HG03558 (cell line): ENCODE results near the gene BTN2A1.
"Not testable (repeated sequence)": the region's sequence is repeated elsewhere in the genome, so short reads cannot be mapped to it uniquely, and the experiment has no call there.

Experiments
- ATAC-seq: cut with Tn5 transposase; IDR thresholded peaks from one replicate; pipeline ENCODE4 v1.9.1; 2021; ENCODE audit warnings: moderate number of reproducible peaks; ENCODE audit not compliant: unreplicated experiment; ENCODE audit errors: extremely low read depth

BTN2A1 gene

DNA sequence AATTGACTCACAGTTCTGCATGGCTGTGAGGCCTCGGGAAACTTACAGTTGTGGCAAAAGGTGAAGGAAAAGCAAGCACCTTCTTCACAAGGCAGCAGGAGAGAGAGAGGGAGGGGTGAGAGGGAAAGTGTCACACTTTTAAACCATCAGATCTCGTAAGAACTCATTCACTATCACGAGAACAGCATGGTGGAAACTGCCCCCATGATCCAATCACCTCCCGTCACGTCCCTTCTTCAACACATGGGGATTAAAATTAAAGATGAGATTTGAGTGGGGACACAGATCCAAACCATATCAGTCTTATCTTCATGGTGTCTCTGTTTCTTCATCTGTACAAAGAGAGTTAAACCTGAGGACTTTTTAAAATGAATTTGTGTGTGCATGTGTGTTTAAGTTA is 28.6 kb downstream of the BTN2A1 start:
- ATAC-seq = no peak

GRCh38 chr6:26487466-26487865 is 29.7 kb downstream of the BTN2A1 start:
- ATAC-seq = no peak

GRCh38 chr6:26489996-26490964 is 32.5 kb downstream of the BTN2A1 start:
- no peak for ATAC-seq

DNA sequence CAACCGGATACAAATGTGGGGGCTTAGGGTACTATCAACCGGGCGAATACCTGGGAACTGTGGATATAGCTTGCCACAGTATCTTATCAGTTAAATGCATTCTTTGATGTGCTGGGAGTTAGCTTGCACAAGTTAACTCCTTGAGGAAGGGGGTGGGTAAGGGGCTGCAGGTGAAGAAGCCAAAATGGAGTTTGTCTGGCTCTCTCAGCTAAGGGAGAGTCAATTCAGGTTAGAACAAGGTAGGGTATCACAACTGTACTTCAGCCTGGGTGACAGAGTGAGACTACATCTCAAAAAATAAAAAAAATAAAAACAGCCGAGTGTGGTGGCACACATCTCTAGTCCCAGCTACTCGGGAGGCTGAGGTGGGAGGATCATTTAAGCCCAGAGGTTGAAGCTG is 33.8 kb downstream of the BTN2A1 start:
- no peak for ATAC-seq

GRCh38 chr6:26493258-26493657 is 35.5 kb downstream of the BTN2A1 start:
- ATAC-seq = no peak

DNA sequence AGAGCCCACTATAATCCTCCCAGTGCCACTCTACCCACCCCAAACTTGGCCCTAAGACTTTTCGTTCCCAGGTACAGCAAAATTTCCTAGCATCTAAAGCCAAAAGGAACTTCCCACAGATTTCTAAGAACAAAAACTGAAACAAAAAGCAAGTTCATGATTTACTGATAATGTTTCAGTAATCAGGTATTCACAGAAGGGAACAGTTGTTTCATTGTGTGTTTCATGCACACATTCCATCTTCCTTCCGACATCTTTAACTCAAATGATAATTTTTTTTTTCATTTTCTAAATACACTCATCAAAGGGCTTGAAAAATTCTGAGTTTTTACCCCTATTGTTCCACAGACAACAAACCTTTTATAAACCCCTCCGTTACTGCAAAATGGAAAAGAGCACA is 36.4 kb downstream of the BTN2A1 start:
- no peak for ATAC-seq

DNA sequence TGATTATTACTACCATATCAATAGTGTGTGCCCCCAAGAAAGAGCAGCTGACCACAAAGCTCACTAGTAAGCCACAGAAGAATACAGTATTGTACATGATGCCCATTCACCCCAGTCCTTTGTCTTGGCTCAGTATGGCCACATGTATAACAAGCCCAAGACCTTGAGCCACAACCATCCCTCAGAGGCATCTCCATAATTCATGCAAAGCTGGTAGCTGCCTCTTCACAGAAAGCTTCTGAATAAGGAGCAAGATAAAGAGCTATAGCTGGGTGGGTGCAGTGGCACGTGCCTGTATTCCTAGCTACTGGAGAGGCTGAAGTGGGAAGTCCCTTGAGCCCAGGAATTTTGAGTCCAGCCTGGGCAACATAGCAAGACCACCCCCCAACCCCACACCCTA is 37.5 kb downstream of the BTN2A1 start:
- ATAC-seq = no peak

- ATAC-seq = no peak
Observed at GRCh38 chr6:26497610-26498009, 39.9 kb downstream of the BTN2A1 start.

- ATAC-seq = no peak
Observed at GRCh38 chr6:26500102-26500501, 42.3 kb downstream of the BTN2A1 start, which contains the start of gene BTN1A1. Gene BTN1A1, plus strand, starts transcription at chr6:26500303. Its CDS starts 984 bp downstream, at chr6:26501287.

DNA sequence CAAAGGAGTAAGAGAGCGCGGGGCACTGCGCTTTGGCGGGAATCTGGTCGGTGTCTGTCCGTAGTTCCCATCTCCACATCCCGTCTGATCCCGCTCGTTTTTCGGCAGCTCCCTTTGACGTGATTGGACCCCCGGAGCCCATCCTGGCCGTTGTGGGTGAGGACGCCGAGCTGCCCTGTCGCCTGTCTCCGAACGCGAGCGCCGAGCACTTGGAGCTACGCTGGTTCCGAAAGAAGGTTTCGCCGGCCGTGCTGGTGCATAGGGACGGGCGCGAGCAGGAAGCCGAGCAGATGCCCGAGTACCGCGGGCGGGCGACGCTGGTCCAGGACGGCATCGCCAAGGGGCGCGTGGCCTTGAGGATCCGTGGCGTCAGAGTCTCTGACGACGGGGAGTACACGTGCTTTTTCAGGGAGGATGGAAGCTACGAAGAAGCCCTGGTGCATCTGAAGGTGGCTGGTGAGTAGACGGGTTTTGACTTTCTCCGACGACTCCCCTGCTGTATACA is 43.8 kb downstream of the BTN2A1 start:
- ATAC-seq = no peak

DNA sequence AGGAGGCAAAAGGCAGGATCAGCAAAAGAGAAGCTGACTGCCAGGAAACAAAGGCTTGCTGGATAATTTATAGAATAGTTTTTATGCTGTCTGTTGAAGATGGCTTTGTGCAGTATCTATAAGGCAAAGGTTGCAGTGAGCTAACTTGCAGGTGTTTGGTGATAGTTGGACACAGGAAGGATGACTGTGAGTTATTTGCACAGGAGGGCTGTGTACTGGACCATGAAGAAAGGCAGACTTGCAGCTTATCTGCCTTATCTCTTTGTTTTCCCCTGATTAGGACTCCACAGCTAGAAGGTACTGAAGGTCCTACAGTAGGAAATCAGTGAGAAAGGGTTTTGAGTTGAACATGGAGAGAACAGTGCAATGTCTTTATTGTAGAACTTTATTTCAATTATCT is 44.4 kb downstream of the BTN2A1 start:
- ATAC-seq = no peak

DNA sequence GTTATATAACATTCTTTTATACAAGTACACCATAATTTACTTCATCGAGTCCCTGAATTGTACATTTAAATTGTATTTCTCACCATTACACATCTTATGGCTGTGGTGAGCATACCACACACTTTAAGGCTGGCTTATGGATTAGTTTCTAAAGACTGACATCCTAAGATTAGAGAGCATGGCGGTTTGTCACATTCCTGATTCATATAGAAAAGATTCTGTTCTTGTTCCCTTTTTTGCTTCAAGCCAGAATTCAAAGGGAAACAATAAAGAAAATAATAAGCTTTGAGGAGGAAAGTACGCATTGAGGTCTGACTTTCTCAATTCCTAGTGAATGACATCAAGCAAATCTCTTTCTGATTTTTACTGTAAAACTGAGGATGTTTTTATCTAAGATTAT is 44.9 kb downstream of the BTN2A1 start:
- ATAC-seq = no peak

- no peak for ATAC-seq
Observed at GRCh38 chr6:26507658-26508057, 49.9 kb downstream of the BTN2A1 start.

DNA sequence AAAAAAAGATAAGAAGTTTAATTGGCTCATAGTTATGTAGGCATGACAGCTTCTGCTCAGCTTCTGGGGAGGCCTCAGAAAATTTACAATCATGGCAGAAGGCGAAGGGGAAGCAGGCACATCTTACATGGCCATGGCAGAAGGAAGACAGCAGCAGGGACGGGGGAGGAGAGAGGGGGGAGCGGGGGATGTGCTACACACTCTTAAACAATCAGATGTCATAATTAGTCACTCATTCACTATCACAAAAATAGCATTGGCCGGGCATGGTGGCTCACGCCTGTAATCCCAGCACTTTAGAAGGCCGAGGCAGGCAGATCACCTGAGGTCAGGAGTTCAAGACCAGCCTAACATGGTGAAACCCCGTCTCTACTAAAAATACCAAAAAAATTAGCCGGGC is 53.3 kb downstream of the BTN2A1 start:
- not testable (repeated sequence) for ATAC-seq

GRCh38 chr6:26514984-26515383 is 57.2 kb downstream of the BTN2A1 start:
- ATAC-seq = no peak

DNA sequence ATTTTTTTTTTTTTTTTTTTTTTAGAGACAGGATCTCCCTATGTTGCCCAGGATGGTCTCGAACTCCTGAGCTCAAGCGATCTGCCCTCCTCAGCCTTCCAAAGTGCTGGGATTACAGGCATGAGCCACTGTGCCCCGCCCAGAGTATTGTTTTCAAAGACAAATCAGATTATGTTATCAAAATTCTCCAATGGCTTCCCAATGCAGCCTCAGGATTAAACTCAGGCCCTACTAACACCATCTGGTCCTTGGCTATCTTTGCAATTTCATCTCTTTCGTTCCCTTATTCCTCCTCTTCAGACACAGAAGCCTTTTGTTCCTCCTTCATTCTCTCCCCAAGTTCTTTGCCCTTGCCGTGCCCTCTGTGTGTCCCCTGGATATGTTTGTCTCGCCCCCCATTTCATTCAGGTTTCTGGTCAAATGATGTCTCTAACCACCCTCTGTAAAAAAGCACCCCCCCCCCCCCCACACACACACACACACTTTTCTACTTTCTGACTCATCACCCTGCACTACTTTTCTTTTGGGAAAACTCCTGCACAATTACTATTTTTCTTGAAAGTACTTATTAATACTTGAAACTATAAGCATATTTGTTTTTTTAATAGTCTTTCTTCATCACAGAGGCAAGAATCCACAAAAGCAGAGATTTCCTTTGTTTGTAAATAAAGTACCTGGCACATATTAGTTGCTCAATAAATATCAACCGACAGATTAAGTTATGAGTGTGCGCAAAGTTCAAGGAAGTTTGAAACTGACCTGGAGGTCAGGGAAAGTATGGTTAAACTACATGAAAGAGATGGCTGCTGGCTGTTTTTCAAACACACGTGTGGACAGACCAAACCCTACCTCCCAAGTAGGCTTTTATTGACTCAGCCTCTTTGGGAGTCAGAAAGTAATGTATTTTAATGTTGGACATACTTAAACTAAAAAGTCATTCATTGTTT is 59.0 kb downstream of the BTN2A1 start:
- ATAC-seq = no peak
